HL-60 (cell line): ENCODE measurements around the gene SNX7.

Source experiments
- CTCF ChIP-seq: IDR thresholded peaks from one replicate; pipeline ENCODE4 v1.5.1; 2011; ENCODE audit warnings: low read length, control low read depth, inconsistent platforms; ENCODE audit not compliant: insufficient read depth
- POLR2AphosphoS5 ChIP-seq: IDR thresholded peaks from 2 replicates; pipeline ENCODE4 v1.6.1; 2012; ENCODE audit warnings: low read depth
- REST ChIP-seq: IDR thresholded peaks from 2 replicates; pipeline ENCODE4 v1.6.1; 2012; ENCODE audit warnings: low read depth; ENCODE audit not compliant: insufficient replicate concordance
- SPI1 ChIP-seq: IDR thresholded peaks from 2 replicates; pipeline ENCODE4 v1.6.1; 2012; ENCODE audit warnings: low read depth, mild to moderate bottlenecking, borderline replicate concordance

GRCh38 chr1:98797506-98797905 is 136.0 kb downstream of the SNX7 start:
- TF ChIP-seq REST: no peak
- no peak for TF ChIP-seq CTCF
- no peak for TF ChIP-seq POLR2AphosphoS5
- no peak for TF ChIP-seq SPI1
